GM12864 (cell line): ENCODE data around the gene DIP2A.
"Not testable (repeated sequence)": the region's sequence is repeated elsewhere in the genome, so short reads cannot be mapped to it uniquely, and the experiment has no call there.

Experiments used
- DNase-seq: peaks from one replicate; pipeline ENCODE4 v3.0.0-alpha.2; 2011; ENCODE audit warnings: low read depth
- H3K4me3 ChIP-seq: 2 replicates; pipeline ENCODE4 v1.5.1; 2011; ENCODE audit warnings: mild to moderate bottlenecking, low read depth, low read length, control low read depth
- CTCF ChIP-seq: IDR thresholded peaks from 2 replicates; pipeline ENCODE4 v1.5.1; 2011; ENCODE audit warnings: low read depth, mild to moderate bottlenecking, moderate library complexity, low read length, control low read depth, inconsistent platforms; ENCODE audit errors: missing control alignments

The DIP2A gene

GRCh38 chr21:46572850-46573249, 114.2 kb downstream of the DIP2A start:
- TF ChIP-seq CTCF = no peak
- no peak for DNase-seq
- H3K4me3 ChIP-seq = no peak overlapping the region

- not testable (repeated sequence) for DNase-seq, H3K4me3 ChIP-seq
Observed at GRCh38 chr21:46577786-46578185, 119.1 kb downstream of the DIP2A start.

DNA sequence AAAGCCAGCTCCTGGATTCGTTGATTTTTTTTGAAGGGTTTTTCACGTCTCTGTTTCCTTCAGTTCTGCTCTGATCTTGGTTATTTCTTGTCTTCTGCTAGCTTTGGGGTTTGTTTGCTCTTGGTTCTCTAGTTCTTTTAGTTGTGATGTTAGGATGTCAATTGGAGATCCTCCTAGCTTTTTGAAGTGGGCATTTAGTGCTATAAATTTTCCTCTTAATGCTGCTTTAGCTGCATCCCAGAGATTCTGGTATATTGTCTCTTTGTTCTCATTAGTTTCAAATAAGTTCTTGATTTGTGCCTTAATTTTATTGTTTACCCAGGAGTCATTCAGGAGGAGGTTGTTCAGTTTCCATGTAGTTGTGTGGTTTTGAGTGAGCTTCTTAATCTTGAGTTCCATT, 120.7 kb downstream of the DIP2A start:
- not testable (repeated sequence) for H3K4me3 ChIP-seq, DNase-seq

DNA sequence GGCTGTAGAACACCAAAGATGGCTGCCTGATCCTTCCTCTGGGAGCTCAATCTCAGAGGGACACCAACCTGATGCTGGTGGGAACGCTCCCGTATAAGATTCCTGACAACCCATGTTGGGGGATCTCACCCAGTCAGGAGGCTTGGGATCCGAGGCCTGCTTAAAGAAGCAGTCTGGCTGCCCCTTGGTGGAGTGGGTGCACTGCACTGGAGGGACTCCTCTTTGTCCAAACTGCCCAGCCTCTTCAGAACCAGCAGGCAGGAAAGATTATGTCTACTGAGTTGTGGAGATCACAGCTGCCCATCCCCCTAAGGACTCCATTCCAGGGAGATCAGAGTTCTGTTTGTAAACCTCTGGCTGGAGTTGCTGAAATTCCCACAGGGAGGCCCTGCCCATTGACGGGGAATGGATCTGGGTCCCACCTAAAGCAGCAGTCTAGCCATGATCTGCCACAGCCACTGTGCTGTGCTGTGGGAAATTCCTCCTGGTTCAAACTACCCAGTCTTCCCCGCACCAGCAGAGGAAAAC, 123.2 kb downstream of the DIP2A start:
- TF ChIP-seq CTCF = no peak
- no peak for DNase-seq
- H3K4me3 ChIP-seq = no peak overlapping the region

DNA sequence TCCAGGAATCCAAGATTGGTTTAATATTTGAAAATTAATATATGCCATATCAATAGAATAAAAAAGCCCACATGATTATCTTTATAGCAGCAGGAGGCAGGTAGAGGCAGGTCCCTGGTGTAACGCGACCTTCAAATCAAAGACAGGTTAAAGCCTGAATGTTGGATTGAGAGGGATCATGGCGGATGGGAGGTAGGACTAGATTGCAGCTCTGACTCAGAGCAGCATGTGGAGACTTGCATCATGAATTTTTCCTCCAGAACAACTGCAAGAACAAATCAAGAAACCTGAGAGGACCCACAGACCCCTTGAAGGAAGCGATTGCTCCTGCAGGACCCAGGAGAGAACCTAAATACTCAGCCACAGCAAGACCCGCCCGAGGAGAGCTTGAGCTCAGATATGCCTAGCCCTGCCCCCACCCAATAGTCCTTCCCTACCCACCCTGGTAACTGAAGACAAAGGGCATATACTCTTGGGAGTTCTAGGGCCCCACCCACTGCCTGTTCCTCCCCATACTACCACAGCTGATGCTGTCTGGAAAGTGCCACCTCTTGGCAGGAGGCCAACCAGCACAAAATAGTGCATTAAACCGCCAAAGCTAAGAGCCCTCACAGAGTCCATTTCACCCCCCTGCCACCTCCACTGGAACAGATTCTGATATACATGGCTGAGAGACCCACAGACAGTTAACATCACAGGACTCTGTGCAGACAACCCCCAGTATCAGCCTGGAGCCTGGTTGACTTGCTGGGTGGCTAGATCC, 126.7 kb downstream of the DIP2A start:
- TF ChIP-seq CTCF = no peak
- no peak overlapping the region for H3K4me3 ChIP-seq
- DNase-seq = no peak

GRCh38 chr21:46594276-46594675, 135.6 kb downstream of the DIP2A start:
- DNase-seq = no peak
- no peak for TF ChIP-seq CTCF
- no peak overlapping the region for H3K4me3 ChIP-seq

- TF ChIP-seq CTCF = no peak
- no peak for DNase-seq
- H3K4me3 ChIP-seq = no peak overlapping the region
Observed at GRCh38 chr21:46596201-46596600, 137.5 kb downstream of the DIP2A start.

- no peak overlapping the region for H3K4me3 ChIP-seq
- no peak for TF ChIP-seq CTCF
- no peak for DNase-seq
Observed at GRCh38 chr21:46597031-46597430, 138.3 kb downstream of the DIP2A start.
